ENCODE results near the gene PLPP4.

GRCh38 chr10:120480848-120481247, 23.8 kb downstream of the PLPP4 start:
- TF ChIP-seq CTCF (IDR thresholded peaks at IDR 0.05; ENCODE audit: low read depth, low read length) = no peak
- TF ChIP-seq EZH2phosphoT487 (IDR thresholded peaks at IDR 0.05; ENCODE audit: low read depth) = no peak

Data from OCI-LY3 (cell line).